SU-DHL-6 (cell line): ENCODE measurements around the gene TMEM161A.
"Not testable (repeated sequence)": the region's sequence is repeated elsewhere in the genome, so short reads cannot be mapped to it uniquely, and the experiment has no call there.

Experiments
- H2AFZ ChIP-seq: fragments of 200-600 bp; sonication (generic); 2 replicates; pipeline ENCODE4 v1.6.1; 2014; ENCODE audit warnings: low read depth, mild to moderate bottlenecking, moderate library complexity, mixed read lengths, antibody characterized with exemption, low read length; ENCODE audit not compliant: severe bottlenecking
- H3F3A ChIP-seq: fragments of 200-600 bp; shearing (Covaris generic); 2 replicates; pipeline ENCODE4 v1.6.0; 2016; ENCODE audit warnings: antibody characterized with exemption, mild to moderate bottlenecking; ENCODE audit not compliant: insufficient read depth
- H3K27ac ChIP-seq: fragments of 200-600 bp; sonication (generic); 2 replicates; pipeline ENCODE4 v1.5.1; 2016; ENCODE audit warnings: low read depth, mild to moderate bottlenecking, low read length, moderate library complexity, mixed read lengths
- H3K27me3 ChIP-seq: fragments of 200-600 bp; sonication (generic), shearing (Covaris generic); 2 replicates; pipeline ENCODE4 v1.6.0; 2014; ENCODE audit warnings: mild to moderate bottlenecking, low read length
- H3K36me3 ChIP-seq: fragments of 200-600 bp; sonication (generic); 2 replicates; pipeline ENCODE4 v1.6.1; 2014; ENCODE audit warnings: mild to moderate bottlenecking, low read length, mixed read lengths
- H3K4me2 ChIP-seq: fragments of 300-600, 200-600 bp; shearing (Covaris generic), sonication (generic); 2 replicates; pipeline ENCODE4 v1.6.0; 2014; ENCODE audit warnings: low read length, low read depth, mild to moderate bottlenecking; ENCODE audit not compliant: poor library complexity, severe bottlenecking
- H3K4me3 ChIP-seq: fragments of 200-600 bp; sonication (generic); 2 replicates; pipeline ENCODE4 v1.5.1; 2014; ENCODE audit warnings: antibody characterized with exemption, low read length, mild to moderate bottlenecking, mixed read lengths; ENCODE audit not compliant: insufficient read depth, poor library complexity, severe bottlenecking
- H3K79me2 ChIP-seq: fragments of 200-600 bp; sonication (generic); 2 replicates; pipeline ENCODE4 v1.6.1; 2014; ENCODE audit warnings: mild to moderate bottlenecking, low read length, moderate library complexity; ENCODE audit not compliant: insufficient read depth
- H3K9ac ChIP-seq: fragments of 200-600 bp; sonication (generic); 2 replicates; pipeline ENCODE4 v1.7.0; 2014; ENCODE audit warnings: mild to moderate bottlenecking, low read length
- H3K9me2 ChIP-seq: fragments of 200-600 bp; sonication (generic); replicated peaks from 2 replicates; pipeline ENCODE4 v1.6.1; 2014; ENCODE audit warnings: low read length; ENCODE audit not compliant: insufficient read depth
- H3K9me3 ChIP-seq: fragments of 200-600 bp; sonication (generic); 2 replicates; pipeline ENCODE4 v1.6.1; 2014; ENCODE audit warnings: low read length, mixed read lengths; ENCODE audit not compliant: insufficient read depth
- H4K20me1 ChIP-seq: fragments of 200-600 bp; sonication (generic); 2 replicates; pipeline ENCODE4 v1.6.1; 2014; ENCODE audit warnings: low read depth, mild to moderate bottlenecking, antibody characterized with exemption, low read length, moderate library complexity, mixed read lengths
- CTCF ChIP-seq: fragments of 200-600 bp; sonication (generic); IDR thresholded peaks from one replicate; pipeline ENCODE4 v1.5.1; 2017; ENCODE audit warnings: antibody characterized with exemption, mild to moderate bottlenecking, low read length, moderate library complexity; ENCODE audit not compliant: insufficient read depth, poor library complexity, severe bottlenecking
- EZH2phosphoT487 ChIP-seq: fragments of 200-600 bp; sonication (generic), shearing (Covaris generic); conservative IDR thresholded peaks from 2 replicates; pipeline ENCODE4 v1.6.1; 2018; ENCODE audit warnings: mild to moderate bottlenecking, antibody characterized with exemption, low read length, moderate library complexity, mixed read lengths

TMEM161A gene

GRCh38 chr19:19109601-19110000 lies 28.7 kb downstream of the TMEM161A start:
- Histone ChIP-seq H2AFZ (no peak overlapping the region), H3K27me3 (no peaks in the 10 kb centered on the region), H3K4me3 (no peak overlapping the region), H3K79me2 (no peaks in the 10 kb centered on the region), H3K9ac (no peak overlapping the region), H3K9me2 (no peaks in the 10 kb centered on the region), H4K20me1 (no peaks in the 10 kb centered on the region), H3K9me3 (no peaks in the 10 kb centered on the region), H3K36me3 (no peaks in the 10 kb centered on the region), H3K4me2 (no peak overlapping the region), H3K27ac (no peak overlapping the region), H3F3A (no peaks in the 10 kb centered on the region)
- TF ChIP-seq EZH2phosphoT487 (no peak), CTCF (no peak)

- Histone ChIP-seq H3K36me3 (no peaks in the 10 kb centered on the region), H3K9ac (no peak overlapping the region), H3K27me3 (no peaks in the 10 kb centered on the region), H2AFZ (no peak overlapping the region), H3K79me2 (no peaks in the 10 kb centered on the region), H3K9me2 (no peaks in the 10 kb centered on the region), H3F3A (no peaks in the 10 kb centered on the region), H3K4me3 (no peak overlapping the region), H3K9me3 (no peaks in the 10 kb centered on the region), H4K20me1 (no peaks in the 10 kb centered on the region), H3K27ac (no peak overlapping the region), H3K4me2 (no peak overlapping the region)
- no peak for TF ChIP-seq EZH2phosphoT487
- TF ChIP-seq CTCF: no peak
Observed at GRCh38 chr19:19107654-19108053, 30.6 kb downstream of the TMEM161A start.

GRCh38 chr19:19106938-19107337 lies 31.3 kb downstream of the TMEM161A start:
- H3K79me2 ChIP-seq, H3K9me3 ChIP-seq, H4K20me1 ChIP-seq, H3K27ac ChIP-seq, H3K9ac ChIP-seq, H3K9me2 ChIP-seq, H3F3A ChIP-seq, H3K4me2 ChIP-seq, H3K4me3 ChIP-seq, H3K36me3 ChIP-seq, H2AFZ ChIP-seq, H3K27me3 ChIP-seq: not testable (repeated sequence)

GRCh38 chr19:19106056-19106551 lies 32.2 kb downstream of the TMEM161A start:
- Histone ChIP-seq H3K27ac (no peak overlapping the region), H3K9me3 (no peaks in the 10 kb centered on the region), H3K9me2 (no peaks in the 10 kb centered on the region), H3K4me3 (no peak overlapping the region), H3K9ac (no peak overlapping the region), H3K36me3 (no peaks in the 10 kb centered on the region), H2AFZ (peak overlapping the region; percentile 36), H3K27me3 (no peaks in the 10 kb centered on the region), H3K79me2 (no peaks in the 10 kb centered on the region), H3F3A (no peaks in the 10 kb centered on the region), H4K20me1 (no peaks in the 10 kb centered on the region), H3K4me2 (peak overlapping the region; percentile 42)
- TF ChIP-seq CTCF (no peak), EZH2phosphoT487 (no peak)
